Measurements from ENCODE around the gene ZNF568.

GRCh38 chr19:36918090-36918489 is 2.0 kb downstream of the ZNF568 start:
- TF ChIP-seq, protein P1, sequence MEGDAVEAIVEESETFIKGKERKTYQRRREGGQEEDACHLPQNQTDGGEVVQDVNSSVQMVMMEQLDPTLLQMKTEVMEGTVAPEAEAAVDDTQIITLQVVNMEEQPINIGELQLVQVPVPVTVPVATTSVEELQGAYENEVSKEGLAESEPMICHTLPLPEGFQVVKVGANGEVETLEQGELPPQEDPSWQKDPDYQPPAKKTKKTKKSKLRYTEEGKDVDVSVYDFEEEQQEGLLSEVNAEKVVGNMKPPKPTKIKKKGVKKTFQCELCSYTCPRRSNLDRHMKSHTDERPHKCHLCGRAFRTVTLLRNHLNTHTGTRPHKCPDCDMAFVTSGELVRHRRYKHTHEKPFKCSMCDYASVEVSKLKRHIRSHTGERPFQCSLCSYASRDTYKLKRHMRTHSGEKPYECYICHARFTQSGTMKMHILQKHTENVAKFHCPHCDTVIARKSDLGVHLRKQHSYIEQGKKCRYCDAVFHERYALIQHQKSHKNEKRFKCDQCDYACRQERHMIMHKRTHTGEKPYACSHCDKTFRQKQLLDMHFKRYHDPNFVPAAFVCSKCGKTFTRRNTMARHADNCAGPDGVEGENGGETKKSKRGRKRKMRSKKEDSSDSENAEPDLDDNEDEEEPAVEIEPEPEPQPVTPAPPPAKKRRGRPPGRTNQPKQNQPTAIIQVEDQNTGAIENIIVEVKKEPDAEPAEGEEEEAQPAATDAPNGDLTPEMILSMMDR (IDR thresholded peaks at IDR 0.05) = no peak
- no peak for TF ChIP-seq POLR2AphosphoS5 (IDR thresholded peaks at IDR 0.05)
